K562 (cell line): Measurements from ENCODE around the gene HDAC7. TPM values are rescaled to one million over a fixed set of nuclear protein-coding genes. Genes with fewer than 3 reads are reported as not detected.

Experiments
- ATF1 ChIP-seq, 2 experiments: fragments of 450-650 bp in 1 of 2; IDR thresholded peaks; 2 replicates each; pipeline ENCODE4 v1.6.1; 2016; ENCODE audit warnings: missing compliant biosample characterization in 1 of 2, missing genetic modification characterization in 1 of 2
- GTF2F1 ChIP-seq: IDR thresholded peaks from 2 replicates; pipeline ENCODE4 v1.6.1; 2011; ENCODE audit warnings: low read depth, low read length, improper control_type of control experiment
- KHSRP ChIP-seq: fragments of 450-650 bp; IDR thresholded peaks from 2 replicates; pipeline ENCODE4 v1.6.1; 2017
- TSC22D4 ChIP-seq: fragments of 450-650 bp; IDR thresholded peaks from 2 replicates; pipeline ENCODE4 v1.6.1; 2016; ENCODE audit warnings: missing genetic modification characterization, missing biosample characterization, control low read depth
- U2AF1 ChIP-seq: fragments of 200-400 bp; formaldehyde crosslinking; optimal IDR thresholded peaks from 2 replicates; pipeline ENCODE3; 2017; ENCODE audit warnings: mild to moderate bottlenecking, low read depth, low read length, moderate library complexity
- ZNF124 ChIP-seq: sonication (generic); formaldehyde crosslinking; IDR thresholded peaks from 2 replicates; pipeline ENCODE4 v1.8.1; 2022; ENCODE audit warnings: missing genetic modification reagents
- ZNF695 ChIP-seq: fragments of 450-650 bp; formaldehyde crosslinking; IDR thresholded peaks from 2 replicates; pipeline ENCODE4 v1.4.0; 2020; ENCODE audit warnings: mild to moderate bottlenecking, moderate library complexity
- polyA plus RNA-seq, 8 experiments: library from polyadenylated mRNA; depleted of rRNA in 4 of 8; stranded (reverse) in 5 of 8; unstranded in 3 of 8; fragments of >200 nt; fragmentation: Nextera tagmentation in 2 of 8; fragmentation: Illumina TruSeq in 1 of 8; extraction: Ambion mirVana in 2 of 8; extraction: Trizol in 1 of 8; gene quantifications; 2 replicates each; pipeline versions ENCODE4 v1.2.1 to v1.2.3, GENCODE V29; 2011 to 2014; ENCODE audit warnings: inconsistent platforms in 1 of 8, missing spikeins in 1 of 8
- total RNA-seq, 7 experiments: library from RNA; depleted of rRNA in 6 of 7; stranded (reverse); fragments of >200 nt in 6 of 7; fragmentation: Illumina TruSeq in 2 of 7; extraction: Trizol in 2 of 7; gene quantifications; 2 replicates each; pipeline versions ENCODE4 v1.2.1 to v1.2.3, GENCODE V29; 2011 to 2021; ENCODE audit warnings: low replicate concordance in 1 of 7
- TF ChIP-seq, protein P1 (sequence below): fragments of 450-650 bp; IDR thresholded peaks from 2 replicates; pipeline ENCODE4 v1.6.1; 2016; ENCODE audit warnings: mild to moderate bottlenecking, moderate library complexity
- TF ChIP-seq, protein P2 (sequence below): fragments of 250-450 bp; sonication (Bioruptor Pico); IDR thresholded peaks from 2 replicates; pipeline ENCODE4 v1.8.0; 2022; ENCODE audit warnings: moderate library complexity, mild to moderate bottlenecking, inconsistent platforms
- TF ChIP-seq, protein P3 (sequence below): fragments of 250-450 bp; sonication (Bioruptor Pico); IDR thresholded peaks from 2 replicates; pipeline ENCODE4 v1.5.0; 2022; ENCODE audit warnings: mild to moderate bottlenecking
- TF ChIP-seq, protein P4 (sequence below): fragments of 250-450 bp; sonication (Bioruptor Pico); IDR thresholded peaks from 2 replicates; pipeline ENCODE4 v1.5.0; 2021; ENCODE audit warnings: mild to moderate bottlenecking, borderline replicate concordance

The HDAC7 gene
- total and polyA plus RNA-seq, 9 of the 15 experiments (the other 6 are each of a cell fraction or from before 2014, with no cell fraction given), result 2.5 to 129 (median 31.1) TPM

DNA sequence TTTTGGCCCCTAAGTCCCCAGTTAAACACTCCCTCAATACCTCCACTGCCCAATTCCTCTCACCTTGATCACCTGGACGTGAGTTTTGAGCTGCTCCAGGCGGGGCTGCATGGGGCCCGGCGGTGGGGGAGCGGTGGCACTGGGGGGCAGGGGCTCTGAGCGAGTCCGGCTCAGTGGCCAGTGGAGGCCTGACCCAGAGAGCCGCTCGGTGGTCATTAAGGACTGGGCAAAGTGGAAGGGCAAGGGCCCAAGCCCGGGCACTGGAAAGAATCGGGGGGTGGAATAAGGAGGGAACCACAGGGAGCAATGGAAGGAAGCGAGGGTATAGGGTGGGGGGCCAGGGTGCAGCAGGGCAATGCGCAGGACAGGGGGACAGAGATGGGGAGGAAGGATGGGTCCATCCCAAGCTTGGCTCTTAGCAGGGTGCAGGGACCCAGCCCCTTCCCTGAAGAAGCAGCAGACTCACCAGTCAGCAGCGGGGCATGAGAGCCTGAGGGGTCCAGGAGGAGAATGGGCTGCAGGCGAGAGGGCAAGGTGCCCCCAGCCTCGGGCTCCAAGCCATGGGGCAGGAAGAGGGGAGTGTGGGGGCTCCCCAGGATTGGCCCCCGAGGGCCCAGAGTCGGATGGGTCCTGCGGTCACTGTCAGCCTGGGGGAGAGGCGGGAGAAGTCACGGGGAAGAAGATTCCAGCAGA lies 24.4 kb downstream of the HDAC7 start (continued):
- TF ChIP-seq, protein P1, sequence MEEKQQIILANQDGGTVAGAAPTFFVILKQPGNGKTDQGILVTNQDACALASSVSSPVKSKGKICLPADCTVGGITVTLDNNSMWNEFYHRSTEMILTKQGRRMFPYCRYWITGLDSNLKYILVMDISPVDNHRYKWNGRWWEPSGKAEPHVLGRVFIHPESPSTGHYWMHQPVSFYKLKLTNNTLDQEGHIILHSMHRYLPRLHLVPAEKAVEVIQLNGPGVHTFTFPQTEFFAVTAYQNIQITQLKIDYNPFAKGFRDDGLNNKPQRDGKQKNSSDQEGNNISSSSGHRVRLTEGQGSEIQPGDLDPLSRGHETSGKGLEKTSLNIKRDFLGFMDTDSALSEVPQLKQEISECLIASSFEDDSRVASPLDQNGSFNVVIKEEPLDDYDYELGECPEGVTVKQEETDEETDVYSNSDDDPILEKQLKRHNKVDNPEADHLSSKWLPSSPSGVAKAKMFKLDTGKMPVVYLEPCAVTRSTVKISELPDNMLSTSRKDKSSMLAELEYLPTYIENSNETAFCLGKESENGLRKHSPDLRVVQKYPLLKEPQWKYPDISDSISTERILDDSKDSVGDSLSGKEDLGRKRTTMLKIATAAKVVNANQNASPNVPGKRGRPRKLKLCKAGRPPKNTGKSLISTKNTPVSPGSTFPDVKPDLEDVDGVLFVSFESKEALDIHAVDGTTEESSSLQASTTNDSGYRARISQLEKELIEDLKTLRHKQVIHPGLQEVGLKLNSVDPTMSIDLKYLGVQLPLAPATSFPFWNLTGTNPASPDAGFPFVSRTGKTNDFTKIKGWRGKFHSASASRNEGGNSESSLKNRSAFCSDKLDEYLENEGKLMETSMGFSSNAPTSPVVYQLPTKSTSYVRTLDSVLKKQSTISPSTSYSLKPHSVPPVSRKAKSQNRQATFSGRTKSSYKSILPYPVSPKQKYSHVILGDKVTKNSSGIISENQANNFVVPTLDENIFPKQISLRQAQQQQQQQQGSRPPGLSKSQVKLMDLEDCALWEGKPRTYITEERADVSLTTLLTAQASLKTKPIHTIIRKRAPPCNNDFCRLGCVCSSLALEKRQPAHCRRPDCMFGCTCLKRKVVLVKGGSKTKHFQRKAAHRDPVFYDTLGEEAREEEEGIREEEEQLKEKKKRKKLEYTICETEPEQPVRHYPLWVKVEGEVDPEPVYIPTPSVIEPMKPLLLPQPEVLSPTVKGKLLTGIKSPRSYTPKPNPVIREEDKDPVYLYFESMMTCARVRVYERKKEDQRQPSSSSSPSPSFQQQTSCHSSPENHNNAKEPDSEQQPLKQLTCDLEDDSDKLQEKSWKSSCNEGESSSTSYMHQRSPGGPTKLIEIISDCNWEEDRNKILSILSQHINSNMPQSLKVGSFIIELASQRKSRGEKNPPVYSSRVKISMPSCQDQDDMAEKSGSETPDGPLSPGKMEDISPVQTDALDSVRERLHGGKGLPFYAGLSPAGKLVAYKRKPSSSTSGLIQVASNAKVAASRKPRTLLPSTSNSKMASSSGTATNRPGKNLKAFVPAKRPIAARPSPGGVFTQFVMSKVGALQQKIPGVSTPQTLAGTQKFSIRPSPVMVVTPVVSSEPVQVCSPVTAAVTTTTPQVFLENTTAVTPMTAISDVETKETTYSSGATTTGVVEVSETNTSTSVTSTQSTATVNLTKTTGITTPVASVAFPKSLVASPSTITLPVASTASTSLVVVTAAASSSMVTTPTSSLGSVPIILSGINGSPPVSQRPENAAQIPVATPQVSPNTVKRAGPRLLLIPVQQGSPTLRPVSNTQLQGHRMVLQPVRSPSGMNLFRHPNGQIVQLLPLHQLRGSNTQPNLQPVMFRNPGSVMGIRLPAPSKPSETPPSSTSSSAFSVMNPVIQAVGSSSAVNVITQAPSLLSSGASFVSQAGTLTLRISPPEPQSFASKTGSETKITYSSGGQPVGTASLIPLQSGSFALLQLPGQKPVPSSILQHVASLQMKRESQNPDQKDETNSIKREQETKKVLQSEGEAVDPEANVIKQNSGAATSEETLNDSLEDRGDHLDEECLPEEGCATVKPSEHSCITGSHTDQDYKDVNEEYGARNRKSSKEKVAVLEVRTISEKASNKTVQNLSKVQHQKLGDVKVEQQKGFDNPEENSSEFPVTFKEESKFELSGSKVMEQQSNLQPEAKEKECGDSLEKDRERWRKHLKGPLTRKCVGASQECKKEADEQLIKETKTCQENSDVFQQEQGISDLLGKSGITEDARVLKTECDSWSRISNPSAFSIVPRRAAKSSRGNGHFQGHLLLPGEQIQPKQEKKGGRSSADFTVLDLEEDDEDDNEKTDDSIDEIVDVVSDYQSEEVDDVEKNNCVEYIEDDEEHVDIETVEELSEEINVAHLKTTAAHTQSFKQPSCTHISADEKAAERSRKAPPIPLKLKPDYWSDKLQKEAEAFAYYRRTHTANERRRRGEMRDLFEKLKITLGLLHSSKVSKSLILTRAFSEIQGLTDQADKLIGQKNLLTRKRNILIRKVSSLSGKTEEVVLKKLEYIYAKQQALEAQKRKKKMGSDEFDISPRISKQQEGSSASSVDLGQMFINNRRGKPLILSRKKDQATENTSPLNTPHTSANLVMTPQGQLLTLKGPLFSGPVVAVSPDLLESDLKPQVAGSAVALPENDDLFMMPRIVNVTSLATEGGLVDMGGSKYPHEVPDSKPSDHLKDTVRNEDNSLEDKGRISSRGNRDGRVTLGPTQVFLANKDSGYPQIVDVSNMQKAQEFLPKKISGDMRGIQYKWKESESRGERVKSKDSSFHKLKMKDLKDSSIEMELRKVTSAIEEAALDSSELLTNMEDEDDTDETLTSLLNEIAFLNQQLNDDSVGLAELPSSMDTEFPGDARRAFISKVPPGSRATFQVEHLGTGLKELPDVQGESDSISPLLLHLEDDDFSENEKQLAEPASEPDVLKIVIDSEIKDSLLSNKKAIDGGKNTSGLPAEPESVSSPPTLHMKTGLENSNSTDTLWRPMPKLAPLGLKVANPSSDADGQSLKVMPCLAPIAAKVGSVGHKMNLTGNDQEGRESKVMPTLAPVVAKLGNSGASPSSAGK, result no peak
- TF ChIP-seq, protein P2, sequence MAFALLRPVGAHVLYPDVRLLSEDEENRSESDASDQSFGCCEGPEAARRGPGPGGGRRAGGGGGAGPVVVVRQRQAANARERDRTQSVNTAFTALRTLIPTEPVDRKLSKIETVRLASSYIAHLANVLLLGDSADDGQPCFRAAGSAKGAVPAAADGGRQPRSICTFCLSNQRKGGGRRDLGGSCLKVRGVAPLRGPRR, result no peak
- TF ChIP-seq TSC22D4 (tag), result no peak
- TF ChIP-seq GTF2F1, result no peak
- TF ChIP-seq U2AF1, result no peak
- TF ChIP-seq, protein P3, sequence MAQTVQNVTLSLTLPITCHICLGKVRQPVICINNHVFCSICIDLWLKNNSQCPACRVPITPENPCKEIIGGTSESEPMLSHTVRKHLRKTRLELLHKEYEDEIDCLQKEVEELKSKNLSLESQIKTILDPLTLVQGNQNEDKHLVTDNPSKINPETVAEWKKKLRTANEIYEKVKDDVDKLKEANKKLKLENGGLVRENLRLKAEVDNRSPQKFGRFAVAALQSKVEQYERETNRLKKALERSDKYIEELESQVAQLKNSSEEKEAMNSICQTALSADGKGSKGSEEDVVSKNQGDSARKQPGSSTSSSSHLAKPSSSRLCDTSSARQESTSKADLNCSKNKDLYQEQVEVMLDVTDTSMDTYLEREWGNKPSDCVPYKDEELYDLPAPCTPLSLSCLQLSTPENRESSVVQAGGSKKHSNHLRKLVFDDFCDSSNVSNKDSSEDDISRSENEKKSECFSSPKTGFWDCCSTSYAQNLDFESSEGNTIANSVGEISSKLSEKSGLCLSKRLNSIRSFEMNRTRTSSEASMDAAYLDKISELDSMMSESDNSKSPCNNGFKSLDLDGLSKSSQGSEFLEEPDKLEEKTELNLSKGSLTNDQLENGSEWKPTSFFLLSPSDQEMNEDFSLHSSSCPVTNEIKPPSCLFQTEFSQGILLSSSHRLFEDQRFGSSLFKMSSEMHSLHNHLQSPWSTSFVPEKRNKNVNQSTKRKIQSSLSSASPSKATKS (CRISPR knock-in tag), result no peak
- TF ChIP-seq ATF1 (CRISPR knock-in tag; IDR thresholded peaks at IDR 0.05), result no peak
- TF ChIP-seq ATF1 (tag; IDR thresholded peaks at IDR 0.05), result no peak
- no peak for TF ChIP-seq ZNF124
- TF ChIP-seq KHSRP, result no peak
- TF ChIP-seq, protein P4, sequence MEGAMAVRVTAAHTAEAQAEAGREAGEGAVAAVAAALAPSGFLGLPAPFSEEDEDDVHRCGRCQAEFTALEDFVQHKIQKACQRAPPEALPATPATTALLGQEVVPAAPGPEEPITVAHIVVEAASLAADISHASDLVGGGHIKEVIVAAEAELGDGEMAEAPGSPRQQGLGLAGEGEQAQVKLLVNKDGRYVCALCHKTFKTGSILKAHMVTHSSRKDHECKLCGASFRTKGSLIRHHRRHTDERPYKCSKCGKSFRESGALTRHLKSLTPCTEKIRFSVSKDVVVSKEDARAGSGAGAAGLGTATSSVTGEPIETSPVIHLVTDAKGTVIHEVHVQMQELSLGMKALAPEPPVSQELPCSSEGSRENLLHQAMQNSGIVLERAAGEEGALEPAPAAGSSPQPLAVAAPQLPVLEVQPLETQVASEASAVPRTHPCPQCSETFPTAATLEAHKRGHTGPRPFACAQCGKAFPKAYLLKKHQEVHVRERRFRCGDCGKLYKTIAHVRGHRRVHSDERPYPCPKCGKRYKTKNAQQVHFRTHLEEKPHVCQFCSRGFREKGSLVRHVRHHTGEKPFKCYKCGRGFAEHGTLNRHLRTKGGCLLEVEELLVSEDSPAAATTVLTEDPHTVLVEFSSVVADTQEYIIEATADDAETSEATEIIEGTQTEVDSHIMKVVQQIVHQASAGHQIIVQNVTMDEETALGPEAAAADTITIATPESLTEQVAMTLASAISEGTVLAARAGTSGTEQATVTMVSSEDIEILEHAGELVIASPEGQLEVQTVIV, result no peak
- no peak for TF ChIP-seq ZNF695
